HG02852 (cell line): Measurements from ENCODE around the gene CD164L2.

Source experiments
- ATAC-seq: cut with Tn5 transposase; IDR thresholded peaks from one replicate; pipeline ENCODE4 v1.9.1; 2021; ENCODE audit warnings: mild to moderate bottlenecking, moderate library complexity; ENCODE audit not compliant: unreplicated experiment

The CD164L2 gene

DNA sequence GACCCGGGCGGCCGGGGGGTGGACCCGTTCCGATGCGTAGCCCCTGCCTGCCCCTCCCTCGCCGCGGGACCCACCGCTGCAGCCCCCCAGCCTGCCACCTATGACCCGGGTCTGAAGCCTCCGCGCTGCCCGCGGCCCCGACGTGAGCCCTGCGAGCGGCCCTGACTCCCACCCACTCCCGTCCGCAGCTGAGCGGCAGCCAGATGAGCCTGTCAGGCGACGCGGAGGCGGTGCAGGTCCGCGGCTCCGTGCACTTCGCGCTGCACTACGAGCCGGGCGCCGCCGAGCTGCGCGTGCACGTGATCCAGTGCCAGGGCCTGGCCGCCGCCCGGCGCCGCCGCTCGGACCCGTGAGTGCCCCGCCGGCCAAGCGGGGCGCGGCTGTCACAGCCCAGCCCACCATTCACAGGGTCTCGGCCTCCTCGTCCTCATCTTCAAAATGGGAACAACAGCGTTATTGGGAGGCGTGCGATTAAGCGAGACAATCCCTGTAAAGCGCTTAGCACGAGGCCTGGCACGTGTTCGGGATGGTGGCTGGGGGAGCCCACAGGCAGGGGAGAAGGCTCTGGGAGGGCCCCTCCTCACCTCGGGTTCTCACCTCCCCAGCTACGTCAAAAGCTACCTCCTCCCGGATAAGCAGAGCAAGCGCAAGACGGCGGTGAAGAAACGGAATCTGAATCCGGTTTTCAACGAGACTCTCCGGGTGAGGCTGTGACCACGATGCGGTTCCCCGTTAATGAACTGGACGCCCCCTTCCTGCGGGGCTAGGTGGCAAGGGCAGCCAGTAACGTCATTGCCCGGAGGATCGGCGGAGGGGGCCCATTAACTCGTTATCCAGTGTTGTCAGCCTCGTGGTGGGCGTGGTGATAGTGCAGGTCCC, 33.1 kb downstream of the CD164L2 start:
- ATAC-seq, result no peak

DNA sequence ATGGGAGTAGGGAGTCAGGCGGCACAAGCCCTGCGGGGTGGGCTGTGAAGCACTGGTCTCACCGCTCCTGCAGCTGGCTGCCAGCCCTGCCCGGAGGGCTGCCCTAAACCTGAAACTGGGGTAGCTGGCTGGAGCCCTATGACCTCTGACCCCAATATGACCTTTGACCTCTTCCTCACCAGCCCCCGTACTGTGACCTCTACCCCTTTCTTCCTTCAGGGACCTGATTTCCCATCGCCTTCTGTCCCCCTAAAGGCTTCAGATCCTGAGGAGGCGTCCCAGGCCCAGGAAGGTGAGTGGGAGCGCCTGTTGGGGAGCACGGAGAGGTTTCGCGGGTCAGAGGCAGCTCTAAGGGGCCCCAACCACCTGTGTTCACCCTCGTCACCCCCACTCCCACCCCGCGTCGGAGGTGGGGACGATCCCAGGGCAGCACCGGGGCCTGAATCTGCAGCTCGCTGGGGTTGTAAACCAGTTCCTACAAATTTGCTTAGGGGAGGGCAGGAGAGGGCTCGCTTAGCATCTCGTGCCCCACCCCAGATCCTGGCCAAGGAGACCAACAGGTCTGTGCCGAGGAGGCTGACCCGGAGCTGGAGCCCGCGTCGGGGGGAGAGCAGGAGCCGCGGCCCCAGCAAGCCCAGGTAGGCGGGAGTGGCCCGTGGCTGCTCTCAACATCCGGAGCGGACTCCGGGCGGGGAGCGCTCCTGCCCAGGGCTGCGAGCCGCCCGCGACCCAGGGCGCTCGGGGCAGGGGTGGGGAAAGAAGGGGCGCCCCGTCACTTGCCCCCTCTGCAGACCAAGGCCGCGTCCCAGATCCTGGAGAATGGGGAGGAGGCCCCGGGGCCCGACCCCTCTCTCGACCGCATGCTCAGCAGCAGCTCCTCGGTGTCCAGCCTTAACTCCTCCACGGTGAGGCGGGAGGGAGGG, 34.0 kb downstream of the CD164L2 start:
- no peak for ATAC-seq

DNA sequence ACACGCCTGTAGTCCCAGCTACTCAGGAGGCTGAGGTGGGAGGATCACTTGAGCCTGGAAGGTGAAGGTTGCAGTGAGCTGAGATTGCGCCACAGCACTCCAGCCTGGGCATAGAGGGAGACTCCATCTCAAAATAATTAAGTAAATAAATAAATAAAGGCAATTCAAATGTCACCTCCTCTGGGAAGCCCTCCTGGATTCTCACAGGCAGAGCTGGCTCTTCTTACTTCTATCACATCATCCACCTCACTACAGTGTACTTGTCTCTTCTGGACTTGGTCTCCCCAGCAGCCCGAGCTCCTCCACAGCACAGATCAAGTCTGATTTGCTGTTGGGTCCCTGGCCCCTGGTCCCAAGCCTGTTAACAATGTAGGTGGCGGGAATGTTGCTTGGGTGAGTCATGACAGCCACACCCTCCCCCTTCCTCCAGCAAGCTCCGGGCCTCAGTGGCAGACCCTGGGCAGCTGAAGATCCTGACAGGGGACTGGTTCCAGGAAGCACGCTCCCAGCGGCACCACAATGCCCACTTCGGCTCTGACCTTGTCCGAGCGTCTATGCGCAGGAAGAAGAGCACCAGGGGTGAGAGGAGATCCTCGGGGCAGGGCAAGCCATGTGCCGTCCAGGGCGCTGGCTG, 36.0 kb downstream of the CD164L2 start:
- no peak for ATAC-seq

DNA sequence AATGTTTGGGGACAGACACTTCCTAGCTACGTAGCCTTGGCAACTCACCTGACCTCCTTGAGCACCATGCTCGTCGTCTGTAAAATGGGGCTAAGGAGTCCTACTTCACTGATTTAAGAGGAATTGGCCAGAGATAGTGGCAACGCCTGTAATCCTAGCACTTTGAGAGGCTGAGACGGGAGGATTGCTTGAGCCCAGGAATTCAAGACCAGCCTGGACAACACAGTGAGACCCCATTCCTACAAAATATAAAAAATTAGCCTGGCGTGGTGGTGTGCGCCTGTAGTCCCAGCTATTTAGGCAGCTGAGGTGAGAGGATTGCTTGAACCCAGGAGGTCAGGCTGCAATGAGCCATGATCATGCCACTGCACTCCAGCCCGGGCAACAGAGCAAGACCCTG, 36.8 kb downstream of the CD164L2 start:
- no peak for ATAC-seq

DNA sequence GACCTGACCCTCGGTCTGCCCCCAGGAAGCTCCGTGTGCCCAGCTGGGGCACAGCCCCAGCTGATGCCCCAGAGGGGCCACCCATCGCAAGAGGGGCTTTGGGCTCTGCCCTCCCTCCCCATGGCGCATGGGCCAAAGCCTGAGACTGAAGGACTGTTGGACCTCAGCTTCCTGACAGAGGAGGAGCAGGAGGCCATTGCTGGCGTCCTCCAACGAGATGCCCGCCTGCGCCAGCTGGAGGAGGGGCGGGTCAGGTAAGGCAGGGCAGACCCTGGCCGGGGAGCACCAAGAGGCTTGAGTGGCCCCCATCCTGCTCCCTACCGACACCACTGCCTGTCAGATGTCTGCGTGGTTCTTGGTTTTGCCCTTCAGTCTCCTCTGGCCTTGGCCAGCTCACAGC, 37.9 kb downstream of the CD164L2 start:
- ATAC-seq, result no peak

DNA sequence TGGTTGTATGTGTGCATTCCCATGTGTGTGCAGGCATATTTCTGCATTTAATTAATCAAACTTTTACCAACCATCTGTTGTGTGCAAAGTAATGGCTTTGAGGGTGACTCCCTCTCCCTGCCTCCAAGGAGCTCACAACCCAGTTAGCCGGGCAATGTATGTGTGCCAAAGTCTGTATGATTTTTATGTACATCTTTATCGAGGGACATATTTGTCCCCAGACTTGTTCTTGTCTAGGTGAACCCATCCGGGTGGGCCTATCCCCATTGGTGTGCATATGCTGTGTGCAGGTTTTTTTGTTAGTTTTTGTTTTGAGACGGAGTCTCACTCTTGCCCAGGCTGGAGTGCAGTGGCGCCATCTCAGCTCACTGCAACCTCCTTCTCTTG, 39.5 kb downstream of the CD164L2 start:
- no peak for ATAC-seq

DNA sequence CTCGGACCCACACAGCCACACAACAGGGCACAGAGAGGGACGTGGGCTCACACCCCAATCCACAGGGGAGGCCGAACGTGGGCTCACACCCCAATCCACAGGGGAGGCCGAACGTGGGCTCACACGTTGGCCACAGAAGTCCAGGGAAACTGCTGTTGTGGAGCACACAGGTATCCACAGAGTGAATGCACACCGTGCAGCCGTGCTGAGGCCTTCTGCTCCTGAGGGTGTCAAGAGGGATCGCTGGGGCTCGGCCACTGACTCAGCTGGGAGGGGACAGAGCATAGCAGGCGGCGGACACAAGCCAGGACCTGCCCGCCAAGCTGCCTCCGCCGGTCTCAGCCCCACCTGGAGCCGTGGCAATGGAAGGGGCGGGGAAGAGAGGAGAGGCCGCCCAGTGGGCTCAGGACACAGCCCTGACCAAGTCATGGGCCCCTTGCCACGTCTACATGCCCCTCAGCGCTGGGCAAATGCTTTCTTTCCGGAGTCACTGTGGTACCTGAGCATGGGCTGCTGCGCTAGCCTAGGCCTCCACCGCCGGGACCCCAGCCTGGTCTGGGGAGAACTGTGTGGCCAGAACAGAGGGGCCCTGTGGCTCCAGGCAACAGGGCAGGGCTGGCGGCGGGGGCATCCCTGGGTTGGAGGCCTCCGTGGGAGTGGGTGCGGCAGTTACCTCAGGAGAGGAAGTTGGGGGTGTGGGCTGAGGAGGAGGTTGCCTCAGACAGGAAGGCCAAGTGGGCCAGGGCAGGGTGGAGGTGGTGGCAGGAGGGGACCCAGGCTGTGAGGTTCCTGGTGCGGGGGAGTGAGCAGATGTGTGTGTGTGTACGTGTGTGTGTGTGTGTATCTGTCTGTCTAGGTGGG, 40.1 kb downstream of the CD164L2 start:
- no peak for ATAC-seq

DNA sequence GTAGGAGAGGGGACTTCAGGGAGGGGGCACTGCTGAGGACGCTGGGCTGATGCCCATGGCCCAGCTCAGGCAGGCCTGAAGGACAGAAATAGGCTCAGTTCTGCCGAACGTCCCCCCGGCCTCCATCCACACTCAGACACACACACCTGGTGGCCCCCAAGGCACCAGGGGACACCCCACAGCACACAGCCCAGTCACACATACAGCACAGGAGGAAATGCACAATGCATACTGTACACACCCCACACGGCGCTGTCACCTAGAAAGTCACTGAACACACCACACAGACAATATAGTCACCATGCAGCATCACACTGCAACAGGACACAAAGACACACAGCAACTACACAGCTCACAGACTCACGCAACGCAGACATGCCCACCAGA, 40.7 kb downstream of the CD164L2 start:
- no peak for ATAC-seq

DNA sequence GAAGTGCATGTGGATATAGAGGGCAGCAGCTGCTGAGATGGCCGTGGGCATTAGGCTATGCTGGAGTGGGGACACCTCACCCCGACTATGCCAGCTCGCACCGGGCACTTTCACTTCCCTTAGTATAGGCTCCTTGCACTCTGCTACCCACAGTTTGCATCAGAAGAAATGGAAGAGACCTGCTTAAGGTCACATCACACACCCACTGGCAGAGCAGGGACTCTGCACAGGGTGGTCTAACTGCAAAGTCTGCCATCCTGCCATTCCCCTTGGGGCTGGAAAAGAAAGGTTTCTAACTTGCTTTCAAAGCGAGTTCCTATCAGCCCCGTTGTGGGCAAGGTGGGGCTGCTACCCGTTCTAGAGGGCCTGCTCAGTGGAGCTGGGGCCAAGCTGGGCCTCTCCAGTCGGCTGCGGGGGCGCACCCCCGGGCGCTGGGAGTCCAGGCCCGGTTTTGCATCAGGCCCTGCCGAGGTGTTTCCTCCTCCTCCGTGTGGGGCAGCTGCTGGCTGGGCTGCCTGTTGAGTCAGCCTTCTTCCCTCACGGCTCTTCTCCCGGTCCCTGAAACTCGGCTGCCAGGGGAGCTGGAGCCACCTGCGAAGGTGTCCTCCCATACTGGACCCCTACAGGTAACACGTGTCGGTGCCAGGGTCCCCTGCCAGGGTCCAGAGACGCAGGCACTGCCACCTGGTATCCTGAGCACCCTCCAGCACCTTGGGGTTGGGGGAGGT, 41.4 kb downstream of the CD164L2 start, which contains the start of gene SYTL1:
Gene SYTL1, plus strand, starts transcription at position 498 of the 728 bp plus-strand sequence. CDS start 3,313 bp downstream, outside the sequence.
- no peak for ATAC-seq

DNA sequence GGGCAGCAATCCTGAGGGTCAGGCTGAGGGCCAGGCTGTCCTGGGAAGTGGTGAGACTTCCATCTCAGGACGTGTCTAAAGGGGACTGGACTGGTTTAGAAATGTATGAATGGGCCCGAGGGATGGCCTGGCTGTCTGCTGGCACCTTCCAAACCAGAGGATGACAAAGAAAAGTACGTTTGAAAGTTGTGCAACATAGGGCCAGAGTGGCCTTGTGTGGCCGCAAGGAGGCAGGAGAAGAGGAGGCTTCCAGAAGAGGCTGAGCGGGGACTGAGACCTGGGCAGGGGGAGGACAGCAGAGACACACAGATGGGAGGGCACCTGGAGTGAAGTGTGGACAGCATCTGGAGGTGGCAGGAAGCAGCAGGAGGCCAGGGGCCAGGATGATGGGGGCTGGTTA, 43.9 kb downstream of the CD164L2 start:
- ATAC-seq, result no peak

DNA sequence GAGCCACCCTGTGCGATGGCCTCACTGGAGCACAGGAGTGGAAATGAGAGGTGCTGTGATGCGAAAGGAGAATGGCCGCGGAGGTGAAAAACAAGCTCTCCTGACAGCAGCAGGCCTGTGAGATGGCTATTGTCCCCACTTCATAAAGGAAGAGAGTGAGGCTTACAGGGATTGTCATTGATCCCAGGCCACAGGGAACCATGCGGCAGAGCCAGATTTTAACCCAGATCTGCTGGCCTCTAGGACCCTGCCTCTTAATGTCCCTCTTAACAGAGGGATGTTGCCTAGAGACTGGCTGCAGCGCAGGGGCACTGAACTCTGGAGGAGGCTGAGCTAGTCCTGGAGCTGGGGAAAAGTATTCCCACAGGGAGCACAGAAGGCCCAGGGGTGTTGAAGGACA, 44.4 kb downstream of the CD164L2 start:
- no peak for ATAC-seq

DNA sequence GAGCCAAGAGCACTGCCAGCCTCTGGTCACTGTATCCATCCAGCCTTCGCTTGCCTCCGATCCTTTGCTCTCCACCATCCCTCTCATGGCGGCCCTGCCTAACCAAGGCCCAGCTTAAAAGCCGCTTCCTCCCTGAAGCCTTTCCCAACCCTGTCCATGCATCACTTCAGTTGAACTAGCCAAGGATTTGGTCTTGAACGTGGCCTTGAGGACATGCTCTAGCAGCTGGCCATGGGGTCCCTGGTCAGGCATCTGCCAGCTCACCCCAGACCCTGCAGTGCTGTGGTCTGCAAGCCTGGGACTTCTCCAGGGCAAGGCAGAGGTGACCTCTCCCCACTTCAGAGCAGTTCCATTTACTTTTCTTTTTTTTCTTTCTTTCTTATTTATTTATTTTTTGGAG, 46.4 kb downstream of the CD164L2 start:
- no peak for ATAC-seq

DNA sequence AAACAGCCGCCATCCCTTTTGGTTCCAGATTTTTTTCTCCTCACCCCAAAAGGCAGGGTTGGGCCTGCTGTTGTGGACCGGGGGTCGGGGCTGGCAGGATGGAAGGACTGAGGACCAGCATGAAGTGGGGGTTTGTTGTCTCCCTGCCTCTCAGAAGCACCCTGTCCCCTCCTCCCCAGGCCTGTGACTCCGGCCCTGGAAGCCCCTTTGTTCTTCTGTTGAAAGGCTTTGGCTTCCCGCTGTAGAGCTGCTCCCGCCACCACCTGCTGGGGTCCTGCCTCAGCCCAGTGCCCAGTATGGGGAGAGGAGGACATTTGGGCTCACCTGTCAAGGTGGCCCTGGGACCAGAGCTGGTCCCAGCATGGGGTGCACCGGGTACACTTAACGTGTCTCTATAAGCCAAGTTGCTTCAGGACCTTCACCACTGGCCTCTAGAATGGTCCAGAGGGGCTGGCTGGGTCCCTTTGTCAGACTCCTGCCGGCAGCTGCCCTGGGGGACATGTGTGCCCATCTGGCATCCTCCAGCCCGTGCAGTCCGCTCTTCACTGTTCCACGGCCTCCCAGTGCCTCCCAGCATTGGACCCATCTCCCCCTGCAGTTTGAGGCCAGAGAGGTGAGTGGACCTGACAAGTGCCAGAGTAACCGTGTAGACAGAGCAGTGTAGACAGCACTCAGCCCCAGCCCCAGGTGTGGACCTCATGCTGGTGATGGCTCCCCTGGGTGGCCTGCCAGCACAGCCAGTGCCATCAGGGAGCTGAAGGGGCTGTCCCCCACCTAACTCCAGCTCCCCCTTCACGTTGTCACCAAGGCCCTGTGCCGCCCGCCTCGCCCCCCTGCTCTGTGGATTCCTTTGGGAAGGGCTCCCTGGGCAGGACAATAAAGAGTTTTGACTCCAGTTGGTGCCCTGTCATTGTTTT, 47.4 kb downstream of the CD164L2 start:
- ATAC-seq, result no peak

DNA sequence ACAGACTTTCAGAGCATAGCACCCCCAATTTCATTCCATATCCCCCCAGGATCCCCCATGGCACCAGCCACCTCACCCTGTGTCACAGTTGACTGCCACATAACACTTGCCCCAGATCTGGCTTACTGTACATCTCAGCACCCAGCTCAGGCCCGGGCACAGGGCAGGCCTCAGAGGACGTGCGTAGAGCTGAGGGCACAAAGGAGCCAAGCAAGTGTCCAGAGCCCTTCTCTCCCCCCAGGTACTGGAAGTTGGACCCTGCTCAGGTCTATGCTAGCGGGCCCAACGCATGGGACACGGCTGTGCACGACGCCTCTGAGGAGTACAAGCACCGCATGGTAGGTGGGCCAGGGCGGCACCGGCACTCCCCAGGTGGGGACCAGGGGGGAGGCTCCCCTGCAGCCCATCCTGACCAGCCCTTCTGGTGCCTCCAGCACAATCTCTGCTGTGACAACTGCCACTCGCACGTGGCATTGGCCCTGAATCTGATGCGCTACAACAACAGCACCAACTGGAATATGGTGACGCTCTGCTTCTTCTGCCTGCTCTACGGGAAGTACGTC, 49.3 kb downstream of the CD164L2 start:
- no peak for ATAC-seq

DNA sequence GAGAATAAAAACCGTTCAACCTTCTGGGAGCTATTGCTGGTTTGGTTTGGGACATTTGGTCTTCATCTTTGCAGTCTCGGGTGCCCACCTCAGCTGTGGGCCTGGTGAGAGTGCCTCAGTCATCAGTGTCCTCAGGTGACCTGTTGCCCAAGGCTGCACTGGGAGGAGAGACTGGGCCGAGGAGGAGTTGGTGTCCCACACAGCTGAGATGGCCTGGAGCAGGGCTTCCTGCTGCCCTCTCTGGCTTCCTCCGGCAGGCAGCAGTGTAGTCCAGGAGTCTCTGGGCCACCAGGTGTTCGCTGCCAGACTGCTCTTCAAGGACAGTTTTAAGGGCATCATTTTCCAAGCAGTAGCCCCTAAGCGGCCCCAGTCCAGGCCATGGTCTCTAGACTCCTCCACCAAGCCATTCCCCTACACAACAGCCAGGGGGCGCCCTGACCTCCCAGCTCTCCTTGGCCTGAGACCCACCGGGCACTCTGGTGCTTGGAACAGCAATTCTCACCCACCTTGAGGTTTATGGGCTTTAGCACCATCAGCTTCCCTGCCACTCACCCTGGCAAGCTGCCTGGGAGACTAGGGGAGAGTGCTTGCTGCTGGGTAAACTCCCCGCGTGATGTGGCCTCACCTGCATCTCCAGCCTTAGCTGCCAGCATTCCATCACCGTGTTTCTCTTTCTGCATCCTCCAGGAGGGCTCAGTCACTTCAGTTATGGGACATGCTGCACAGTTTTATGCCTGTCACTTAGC, 50.4 kb downstream of the CD164L2 start:
- ATAC-seq, result no peak

DNA sequence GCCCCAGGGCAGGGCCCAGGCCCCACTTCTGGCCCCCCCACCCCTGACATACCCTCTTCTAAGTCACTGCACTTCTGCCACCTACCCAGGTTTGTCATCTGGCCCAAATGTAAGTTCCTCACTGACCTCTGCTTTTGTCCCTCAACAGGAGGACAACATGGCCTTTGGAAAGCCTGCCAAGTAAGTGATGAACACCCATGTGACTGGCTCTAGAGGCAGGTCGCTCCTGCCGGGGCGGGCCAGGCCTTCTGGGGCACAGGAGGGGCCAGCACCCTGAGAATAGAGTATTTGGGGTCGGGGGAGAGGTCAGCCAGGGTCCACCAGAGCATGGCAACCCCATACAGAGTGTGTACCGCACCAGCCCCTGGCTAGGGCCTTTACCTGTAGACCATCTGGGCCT, 51.2 kb downstream of the CD164L2 start:
- ATAC-seq, result no peak

DNA sequence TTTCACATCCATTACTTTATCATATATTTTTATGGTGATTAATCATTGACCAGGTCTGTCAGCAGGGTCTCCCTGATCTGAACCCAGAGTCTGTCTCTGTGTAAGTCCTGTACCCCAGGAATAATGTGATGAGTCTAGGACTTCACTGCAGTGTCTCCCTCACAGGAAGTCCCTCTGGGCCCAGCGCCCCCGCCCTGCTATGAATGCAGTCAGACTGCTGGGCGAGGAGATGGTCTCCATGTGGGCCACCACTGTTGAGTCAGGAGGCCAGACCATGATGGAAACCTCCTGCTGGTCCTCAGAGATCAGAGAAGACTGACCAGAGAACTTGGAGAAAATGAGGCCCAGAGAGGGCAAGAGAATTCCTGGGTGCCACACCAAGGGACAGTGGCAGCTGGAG, 51.7 kb downstream of the CD164L2 start:
- ATAC-seq, result no peak

DNA sequence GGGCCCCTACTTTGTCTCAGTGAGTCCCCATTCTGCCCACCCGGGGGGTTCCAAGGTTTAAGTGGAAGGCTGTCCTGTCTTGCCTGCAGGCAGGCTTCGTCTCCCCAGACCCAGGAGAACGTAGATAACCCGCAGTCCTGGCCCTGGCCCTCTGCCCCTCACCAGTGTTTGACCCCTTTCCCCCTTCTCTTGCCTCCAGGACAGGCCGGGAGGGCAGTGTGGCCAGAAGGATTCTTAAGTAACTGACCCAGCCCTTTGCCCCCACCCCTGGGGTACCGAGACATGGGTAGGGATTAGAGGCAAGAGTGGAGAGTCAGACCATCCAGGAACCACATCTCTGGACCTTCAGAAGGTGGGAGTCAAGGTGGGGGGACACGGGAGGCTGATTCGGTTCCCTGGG, 52.3 kb downstream of the CD164L2 start:
- ATAC-seq, result no peak
